H1 (cell line): Measurements from ENCODE around the gene CAMK1G. TPM values are rescaled to one million over a fixed set of nuclear protein-coding genes. Genes with fewer than 3 reads are reported as not detected.

Source experiments
- CTCF ChIA-PET: fragments of 300-600 bp; sonication (Branson Sonifier 250); formaldehyde crosslinking; loops from one replicate; lab custom pipeline; 2021; ENCODE audit not compliant: partially characterized antibody; lab: Charles Lee
- POLR2A ChIA-PET: fragments of 300-600 bp; sonication (Branson Sonifier 250); formaldehyde crosslinking; loops from one replicate; lab custom pipeline; 2021; ENCODE audit warnings: inconsistent platforms; ENCODE audit not compliant: partially characterized antibody; lab: Charles Lee
- DNase-seq, 2 experiments: peaks; one replicate each; pipeline versions ENCODE4 v3.0.0 to v3.0.0-alpha.2; 2010 to 2022; ENCODE audit warnings: low spot score in 2 of 2, low read depth in 1 of 2, mixed read lengths in 1 of 2
- FAIRE-seq: peaks from 2 replicates; lab custom pipeline; 2011; peaks lifted over from hg19 to GRCh38; lab: Jason Lieb, UNC
- H2AFZ ChIP-seq: 2 replicates; pipeline ENCODE4 v1.8.1; 2012; ENCODE audit warnings: low read length, inconsistent platforms
- H2AK5ac ChIP-seq: 2 replicates; pipeline ENCODE4 v1.6.1; 2013; ENCODE audit warnings: low read depth, low read length
- H2BK120ac ChIP-seq: replicated peaks from 2 replicates; pipeline ENCODE3; 2013; ENCODE audit warnings: low read depth, low read length, inconsistent platforms
- H2BK12ac ChIP-seq: 2 replicates; pipeline ENCODE4 v1.6.1; 2013; ENCODE audit warnings: low read depth, low read length
- H2BK15ac ChIP-seq: 2 replicates; pipeline ENCODE4 v1.6.1; 2013; ENCODE audit warnings: low read length
- H2BK20ac ChIP-seq: 2 replicates; pipeline ENCODE4 v1.6.1; 2013; ENCODE audit warnings: low read length
- H2BK5ac ChIP-seq: 2 replicates; pipeline ENCODE4 v1.6.1; 2013; ENCODE audit warnings: low read depth, low read length
- H3K14ac ChIP-seq: 2 replicates; pipeline ENCODE4 v1.6.1; 2013; ENCODE audit warnings: inconsistent platforms; ENCODE audit not compliant: insufficient read length
- H3K18ac ChIP-seq: 2 replicates; pipeline ENCODE4 v1.6.1; 2013; ENCODE audit warnings: low read length; ENCODE audit errors: extremely low read depth
- H3K23ac ChIP-seq: 2 replicates; pipeline ENCODE4 v1.6.1; 2013; ENCODE audit warnings: inconsistent platforms; ENCODE audit not compliant: insufficient read length
- H3K23me2 ChIP-seq: 2 replicates; pipeline ENCODE4 v1.6.1; 2013; ENCODE audit warnings: low read depth, low read length
- H3K27ac ChIP-seq: 2 replicates; pipeline ENCODE4 v1.6.1; 2011; ENCODE audit warnings: low read depth, low read length, inconsistent platforms
- H3K27me3 ChIP-seq, 4 experiments: replicated peaks in 1 of 4; 1 replicate in 1 of 4; 2 replicates in 3 of 4; pipeline versions ENCODE4 v1.6.1 to v1.8.1; 2011 to 2013; ENCODE audit warnings: low read length in 3 of 4, mild to moderate bottlenecking in 3 of 4, inconsistent platforms in 2 of 4, mixed read lengths in 2 of 4, moderate library complexity in 1 of 4; ENCODE audit not compliant: control insufficient read depth in 3 of 4, insufficient read depth in 3 of 4; ENCODE audit errors: extremely low read depth in 1 of 4
- H3K36me3 ChIP-seq, 4 experiments: 2 replicates each; pipeline versions ENCODE4 v1.6.1 to v1.8.1; 2011 to 2013; ENCODE audit warnings: mild to moderate bottlenecking in 4 of 4, low read length in 3 of 4, moderate library complexity in 2 of 4, control low read depth in 1 of 4, inconsistent platforms in 1 of 4; ENCODE audit not compliant: insufficient read depth in 4 of 4, control insufficient read depth in 2 of 4
- H3K4ac ChIP-seq: replicated peaks from 2 replicates; pipeline ENCODE3; 2013; ENCODE audit warnings: low read length, low read depth, mixed read lengths, inconsistent platforms; ENCODE audit not compliant: insufficient read length
- H3K4me1 ChIP-seq, 4 experiments: replicated peaks in 1 of 4; 1 replicate in 1 of 4; 2 replicates in 3 of 4; pipeline versions ENCODE4 v1.6.1 to v1.8.1; 2011 to 2013; ENCODE audit warnings: low read length in 3 of 4, inconsistent platforms in 2 of 4, mixed read lengths in 1 of 4; ENCODE audit not compliant: insufficient read depth in 4 of 4, control insufficient read depth in 3 of 4
- H3K4me2 ChIP-seq, 2 experiments: 2 replicates each; pipeline versions ENCODE4 v1.6.1 to v1.8.1; 2011 to 2013; ENCODE audit warnings: low read depth in 2 of 2, low read length in 2 of 2, control low read depth in 1 of 2, inconsistent platforms in 1 of 2, mild to moderate bottlenecking in 1 of 2; ENCODE audit not compliant: insufficient read depth in 1 of 2
- H3K4me3 ChIP-seq, 4 experiments: fragments of 200-600, 300-600 bp in 1 of 4; sonication (generic), shearing (Covaris generic), sonication (Bioruptor Twin) in 1 of 4; 2 replicates each; pipeline versions ENCODE4 v1.5.1 to v1.8.1; 2011 to 2016; ENCODE audit warnings: low read length in 4 of 4, low read depth in 3 of 4, control low read depth in 2 of 4, inconsistent platforms in 2 of 4, mild to moderate bottlenecking in 2 of 4, mixed read lengths in 1 of 4, moderate library complexity in 1 of 4; ENCODE audit not compliant: insufficient read depth in 2 of 4; ENCODE audit errors: extremely low read depth in 1 of 4
- H3K56ac ChIP-seq: replicated peaks from 2 replicates; pipeline ENCODE3; 2013; ENCODE audit warnings: low read depth, mild to moderate bottlenecking, mixed read lengths, low read length, inconsistent platforms; ENCODE audit not compliant: insufficient read length
- H3K79me1 ChIP-seq: 2 replicates; pipeline ENCODE4 v1.6.1; 2013; ENCODE audit warnings: low read depth, low read length, control low read depth
- H3K79me2 ChIP-seq, 2 experiments: 2 replicates each; pipeline versions ENCODE4 v1.6.1 to v1.8.1; 2012 to 2013; ENCODE audit warnings: low read length in 2 of 2, mild to moderate bottlenecking in 2 of 2, inconsistent platforms in 1 of 2; ENCODE audit not compliant: insufficient read depth in 2 of 2, control insufficient read depth in 1 of 2
- H3K9ac ChIP-seq, 4 experiments: replicated peaks in 1 of 4; 1 replicate in 1 of 4; 2 replicates in 3 of 4; pipeline versions ENCODE4 v1.6.1 to v1.8.1; 2011 to 2013; ENCODE audit warnings: low read depth in 3 of 4, low read length in 3 of 4, control low read depth in 2 of 4, mild to moderate bottlenecking in 2 of 4, moderate library complexity in 2 of 4, inconsistent platforms in 1 of 4; ENCODE audit errors: extremely low read depth in 1 of 4
- H3K9me3 ChIP-seq, 2 experiments: 2 replicates each; pipeline versions ENCODE4 v1.6.1 to v1.8.1; 2012 to 2013; ENCODE audit warnings: mild to moderate bottlenecking in 2 of 2, moderate library complexity in 2 of 2, control low read depth in 1 of 2, inconsistent platforms in 1 of 2, low read depth in 1 of 2, low read length in 1 of 2, mixed read lengths in 1 of 2; ENCODE audit not compliant: insufficient read depth in 2 of 2
- H4K20me1 ChIP-seq, 2 experiments: replicated peaks in 1 of 2; 2 replicates each; pipeline versions ENCODE3 to v1.8.1; 2011 to 2013; ENCODE audit warnings: inconsistent platforms in 2 of 2, low read length in 2 of 2, mild to moderate bottlenecking in 1 of 2; ENCODE audit not compliant: insufficient read depth in 2 of 2, control insufficient read depth in 1 of 2
- H4K5ac ChIP-seq: 2 replicates; pipeline ENCODE4 v1.6.1; 2013; ENCODE audit warnings: low read length, low read depth, mixed read lengths, inconsistent platforms; ENCODE audit not compliant: insufficient read length
- H4K8ac ChIP-seq: 2 replicates; pipeline ENCODE4 v1.8.0; 2013; ENCODE audit warnings: mild to moderate bottlenecking, moderate library complexity, low read length, inconsistent platforms; ENCODE audit not compliant: insufficient read depth; ENCODE audit errors: extremely low read depth
- H4K91ac ChIP-seq: replicated peaks from 2 replicates; pipeline ENCODE3; 2013; ENCODE audit warnings: low read length, mixed read lengths, inconsistent platforms; ENCODE audit not compliant: insufficient read length
- CTCF ChIP-seq, 3 experiments: IDR thresholded peaks; 1 replicate in 2 of 3; 2 replicates in 1 of 3; pipeline versions ENCODE4 v1.5.1 to v1.6.1; 2011; ENCODE audit warnings: low read length in 3 of 3, mild to moderate bottlenecking in 3 of 3, inconsistent platforms in 2 of 3, low read depth in 1 of 3, moderate library complexity in 1 of 3; ENCODE audit not compliant: insufficient read depth in 1 of 3; ENCODE audit errors: control extremely low read depth in 1 of 3
- GABPA ChIP-seq: IDR thresholded peaks from 2 replicates; pipeline ENCODE4 v1.6.1; 2011; ENCODE audit warnings: mild to moderate bottlenecking, low read length, moderate library complexity, borderline replicate concordance; ENCODE audit not compliant: insufficient read depth
- RNF2 ChIP-seq: fragments of 200-900, 300-1000 bp; sonication (generic); IDR thresholded peaks from 2 replicates; pipeline ENCODE4 v1.7.1; 2016; ENCODE audit warnings: borderline replicate concordance, low read depth, mild to moderate bottlenecking, antibody characterized with exemption, low read length; ENCODE audit not compliant: poor library complexity, severe bottlenecking; ENCODE audit errors: missing control alignments
- RXRA ChIP-seq: IDR thresholded peaks from 2 replicates; pipeline ENCODE4 v1.6.1; 2011; ENCODE audit warnings: low read depth, mild to moderate bottlenecking, low read length, moderate library complexity; ENCODE audit not compliant: insufficient read depth
- WGBS, 2 experiments: shearing (Covaris generic) in 1 of 2; methylation state at CpG; one replicate each; pipeline versions ENCODE4 v1.1.6 to v1.1.7; 2013 to 2015; ENCODE audit warnings: low lambda C conversion rate in 2 of 2, mixed read lengths in 2 of 2, inconsistent platforms in 1 of 2, low coverage in 1 of 2, missing lambda C conversion rate in 1 of 2; ENCODE audit not compliant: insufficient replicate concordance in 2 of 2, insufficient coverage in 1 of 2, insufficient read length in 1 of 2; ENCODE audit errors: extremely low coverage in 1 of 2, missing lambda C conversion rate in 1 of 2; 5-methylcytosine and 5-hydroxymethylcytosine counted together
- polyA plus RNA-seq, 7 experiments: library from polyadenylated mRNA; depleted of rRNA in 3 of 7; stranded (reverse) in 5 of 7; unstranded in 2 of 7; fragments of >200 nt in 5 of 7; fragments of 200-250 nt in 2 of 7; gene quantifications; 1 replicate in 5 of 7; 2 replicates in 1 of 7; 4 replicates in 1 of 7; pipeline versions ENCODE4 v1.2.1 to v1.2.3, GENCODE V29; 2011 to 2013; ENCODE audit warnings: missing spikeins in 2 of 7, mixed read lengths in 2 of 7
- total RNA-seq: library from RNA; stranded (reverse); fragmentation: NEBNext Ultra II Directional; extraction: Animal tissue kit (Norgen Biotek cat#: 25700); gene quantifications from 2 replicates; pipeline ENCODE4 v1.2.1, GENCODE V29; 2021

Gene CAMK1G
- total and polyA plus RNA-seq, 2 of the 8 experiments (the other 6 are each of a cell fraction or from before 2014, with no cell fraction given), result 1.00 to 1.0 TPM

DNA sequence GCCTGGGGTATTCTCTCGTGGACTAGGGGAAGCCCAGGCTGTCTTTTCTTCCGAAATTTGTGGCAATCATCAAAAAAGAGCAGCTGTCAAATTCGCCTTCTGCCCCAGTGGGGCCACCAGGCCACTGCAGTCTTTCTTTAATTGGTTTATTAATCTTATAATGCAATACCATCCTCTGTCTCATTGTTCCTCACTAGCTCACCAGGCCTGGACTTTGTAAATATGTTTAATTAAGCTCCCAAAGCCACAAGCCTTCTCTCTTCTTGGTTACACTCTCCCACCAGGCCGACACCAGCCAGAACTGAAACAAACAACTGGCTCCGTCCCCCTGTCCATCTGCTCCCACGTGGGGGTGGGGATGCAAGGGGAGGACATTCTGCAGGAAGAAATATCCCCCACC lies 22.0 kb upstream of the CAMK1G start:
- POLR2A ChIA-PET, result no interaction called here
- no peaks in the 10 kb centered on the region for H3K36me3 ChIP-seq
- no peaks in the 10 kb centered on the region; the same call in 1 of the 2 replicates for H3K23me2 ChIP-seq
- H4K5ac ChIP-seq, result no peak overlapping the region
- H3K27me3 ChIP-seq, result no peaks in the 10 kb centered on the region; a peak in 1 of 7 replicates
- H2BK20ac ChIP-seq, result no peak overlapping the region
- H3K14ac ChIP-seq, result no peak overlapping the region
- H3K9me3 ChIP-seq, result no peaks in the 10 kb centered on the region
- no peak for FAIRE-seq
- no peak overlapping the region for H3K4me3 ChIP-seq
- no peak overlapping the region for H3K56ac ChIP-seq
- no peak overlapping the region for H4K91ac ChIP-seq
- H2AK5ac ChIP-seq, result no peak overlapping the region
- TF ChIP-seq GABPA (no peak), RNF2 (no peak), RXRA (no peak), CTCF (IDR thresholded peaks at IDR 0.05; ENCODE audit: control extremely low read depth in 1 of 3, insufficient read depth in 1 of 3, low read depth in 1 of 3, low read length in 3 of 3) (no peak)
- TF ChIP-seq, all 59 proteins: peak for 0
- Histone ChIP-seq H2BK120ac (no peak overlapping the region), H3K9ac (no peak overlapping the region), H3K79me2 (no peaks in the 10 kb centered on the region), H3K79me1 (no peaks in the 10 kb centered on the region), H2AFZ (no peak overlapping the region), H3K23ac (no peak overlapping the region), H2BK5ac (no peak overlapping the region), H3K18ac (no peak overlapping the region), H4K20me1 (no peaks in the 10 kb centered on the region), H3K27ac (no peak overlapping the region), H3K4me2 (no peak overlapping the region), H2BK12ac (no peak overlapping the region), H4K8ac (no peak overlapping the region), H2BK15ac (no peak overlapping the region), H3K4ac (no peak overlapping the region), H3K4me1 (peaks cover 0 to 6% (median 3%) of the 10 kb centered on the region in 4 experiments; a peak in 4 of 7 replicates)
- CTCF ChIA-PET, result interaction anchor here (0.9 to 3.3 kb wide), 7 partner anchors 8 to 359 kb away, joined by 3 to 13 read pairs (median 5); no protein-coding TSS in a partner anchor
- DNase-seq, result no peak
- WGBS, 2 experiments, result 83% methylated on average over 6 of the region's 6 CpGs; no CpG with 5 or more reads in 1 of the 2 experiments
